Activated CD4-positive, alpha-beta T cell treated with anti-CD3 and anti-CD28 coated beads for 1 hour (primary cell): ENCODE data around the gene MYO16.
"Not testable (repeated sequence)": the region's sequence is repeated elsewhere in the genome, so short reads cannot be mapped to it uniquely, and the experiment has no call there.

Experiments used
- DNase-seq: peaks from one replicate; pipeline ENCODE4 v3.0.0-alpha.2; 2020

The MYO16 gene

GRCh38 chr13:108991416-108991815 lies 362.0 kb downstream of the MYO16 start:
- not testable (repeated sequence) for DNase-seq

GRCh38 chr13:108993346-108993745 lies 363.9 kb downstream of the MYO16 start:
- DNase-seq = no peak

- no peak for DNase-seq
Measured at GRCh38 chr13:108996430-108996829, 367.0 kb downstream of the MYO16 start.

- no peak for DNase-seq
Measured at GRCh38 chr13:109000207-109000606, 370.8 kb downstream of the MYO16 start.

- DNase-seq = no peak
Measured at GRCh38 chr13:109002934-109003333, 373.5 kb downstream of the MYO16 start.

GRCh38 chr13:109007946-109008345 lies 378.5 kb downstream of the MYO16 start:
- DNase-seq = no peak

- DNase-seq = no peak
Measured at GRCh38 chr13:109009756-109010155, 380.3 kb downstream of the MYO16 start.

- no peak for DNase-seq
Measured at GRCh38 chr13:109010912-109011311, 381.5 kb downstream of the MYO16 start.

- DNase-seq = no peak
Measured at GRCh38 chr13:109012115-109012514, 382.7 kb downstream of the MYO16 start.

GRCh38 chr13:109021558-109021957 lies 392.1 kb downstream of the MYO16 start:
- DNase-seq = no peak

- no peak for DNase-seq
Measured at GRCh38 chr13:109024611-109025010, 395.2 kb downstream of the MYO16 start.

GRCh38 chr13:109026266-109026665 lies 396.9 kb downstream of the MYO16 start:
- no peak for DNase-seq

- no peak for DNase-seq
Measured at GRCh38 chr13:109028624-109029023, 399.2 kb downstream of the MYO16 start.

- DNase-seq = no peak
Measured at GRCh38 chr13:109033090-109033489, 403.7 kb downstream of the MYO16 start.

- no peak for DNase-seq
Measured at GRCh38 chr13:109036078-109036780, 406.8 kb downstream of the MYO16 start.

GRCh38 chr13:109043636-109044035 lies 414.2 kb downstream of the MYO16 start:
- no peak for DNase-seq

GRCh38 chr13:109055850-109056249 lies 426.4 kb downstream of the MYO16 start:
- DNase-seq = no peak

- DNase-seq = no peak
Measured at GRCh38 chr13:109058087-109058486, 428.7 kb downstream of the MYO16 start.

- DNase-seq = no peak
Measured at GRCh38 chr13:109072505-109072904, 443.1 kb downstream of the MYO16 start.

GRCh38 chr13:109074436-109074835 lies 445.0 kb downstream of the MYO16 start:
- DNase-seq = no peak

GRCh38 chr13:109074853-109075252 lies 445.4 kb downstream of the MYO16 start:
- no peak for DNase-seq

- DNase-seq = no peak
Measured at GRCh38 chr13:109087916-109088623, 458.7 kb downstream of the MYO16 start.

- no peak for DNase-seq
Measured at GRCh38 chr13:109088624-109088917, 459.2 kb downstream of the MYO16 start.

GRCh38 chr13:109090796-109091195 lies 461.4 kb downstream of the MYO16 start:
- DNase-seq = no peak

- no peak for DNase-seq
Measured at GRCh38 chr13:109091249-109091648, 461.8 kb downstream of the MYO16 start.
